T-helper 2 cell treated with Interferon-gamma antibody and Interleukin-4, amounts not matched to agents 100 ng/mL and 5 ng/mL, for 36 hours (primary cell): ENCODE data around the gene KTN1. TPM values are rescaled to one million over a fixed set of nuclear protein-coding genes. Genes with fewer than 3 reads are reported as not detected.

Experiments
- intact Hi-C: fragments of 100-400 bp; cut with micrococcal nuclease; formaldehyde crosslinking; loops from one replicate; pipeline ENCODE4 v1.15.1; 2023
- total RNA-seq: library from RNA; stranded (reverse); gene quantifications from 2 replicates; pipeline ENCODE4 v1.2.3, GENCODE V29; 2022

KTN1 gene
- total RNA-seq, 1 donor from 2014 or later, result 99.1 TPM

DNA sequence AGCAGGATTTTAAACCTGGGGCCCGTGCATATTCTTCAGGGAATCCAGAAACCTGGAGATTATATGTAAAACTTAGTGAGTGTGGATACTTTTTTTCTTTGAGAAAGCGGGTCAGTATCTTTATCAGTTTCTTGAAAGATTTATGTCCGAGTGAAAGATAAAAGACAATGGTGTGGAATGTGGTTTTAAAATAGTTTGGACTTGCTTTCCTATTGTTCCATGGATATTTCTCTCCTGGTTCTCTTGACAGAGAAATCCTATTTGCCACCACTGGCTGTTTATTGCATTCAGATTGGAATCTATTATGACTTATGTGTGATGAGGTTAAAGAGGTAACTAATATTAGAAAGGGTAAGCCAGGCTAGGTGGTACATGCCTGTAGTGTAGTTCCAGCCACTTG, 27.4 kb downstream of the KTN1 start:
- intact Hi-C loops, result no loop called here

DNA sequence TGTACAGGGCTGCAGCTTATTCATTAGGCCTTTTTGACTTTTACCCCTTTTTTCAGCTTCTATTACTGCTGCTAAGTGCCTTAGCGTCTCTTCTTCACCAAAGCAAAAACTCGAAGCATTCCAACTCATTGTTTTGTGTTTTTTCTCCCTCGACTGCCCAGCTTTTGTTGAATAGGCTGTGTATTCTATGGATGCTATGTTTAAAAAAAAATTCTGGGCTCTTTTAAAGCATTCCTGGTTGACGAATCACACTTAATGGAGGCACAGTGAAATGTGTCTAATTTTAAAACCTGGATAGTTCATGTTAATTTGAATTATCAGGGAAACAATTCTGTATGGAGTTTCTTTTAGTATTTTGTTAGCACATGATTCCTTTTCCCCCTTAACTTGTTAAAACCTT, 29.7 kb downstream of the KTN1 start:
- intact Hi-C loops, result no loop called here

DNA sequence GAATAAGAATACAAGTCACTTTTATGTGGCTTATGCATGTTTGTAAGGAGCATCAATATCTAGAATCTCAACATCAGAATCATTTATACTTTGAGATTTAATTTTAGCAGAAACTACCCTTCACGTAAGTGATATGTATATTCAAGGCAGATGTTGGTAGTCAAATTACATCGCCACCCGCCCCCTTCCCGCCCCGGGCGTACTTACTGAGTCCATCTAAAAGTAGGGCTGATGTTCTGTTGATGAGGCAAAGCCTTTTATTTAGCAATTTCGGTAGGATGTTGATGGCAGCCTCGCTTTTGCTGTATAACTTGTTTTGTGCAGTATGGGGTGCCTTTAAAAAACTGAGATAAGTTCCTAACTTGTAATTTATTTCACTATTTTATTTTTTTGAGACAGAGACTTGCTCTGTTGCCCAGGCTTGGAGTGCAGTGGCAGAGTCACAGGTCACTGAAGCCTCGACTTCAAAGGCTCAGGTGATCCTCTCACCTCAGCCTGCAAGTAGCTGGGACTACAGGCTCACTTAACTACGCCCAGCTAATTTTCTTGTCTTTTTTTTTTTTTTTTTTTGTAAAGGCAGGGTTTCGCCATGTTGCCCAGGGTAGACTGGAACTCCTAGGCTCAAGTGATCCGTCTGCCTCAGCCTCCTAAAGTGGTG, 30.8 kb downstream of the KTN1 start:
- intact Hi-C loops, result no loop called here

DNA sequence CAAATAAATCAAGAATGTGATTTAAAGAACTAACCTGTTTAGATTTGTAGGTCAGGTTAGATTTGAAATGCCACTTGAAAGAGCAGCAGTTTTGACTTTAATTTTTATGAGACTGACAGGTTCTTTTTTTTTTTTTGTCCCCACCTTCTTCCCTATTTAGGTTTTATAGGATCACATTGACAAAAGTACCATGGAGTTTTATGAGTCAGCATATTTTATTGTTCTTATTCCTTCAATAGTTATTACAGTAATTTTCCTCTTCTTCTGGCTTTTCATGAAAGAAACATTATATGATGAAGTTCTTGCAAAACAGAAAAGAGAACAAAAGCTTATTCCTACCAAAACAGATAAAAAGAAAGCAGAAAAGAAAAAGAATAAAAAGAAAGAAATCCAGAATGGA, 31.9 kb downstream of the KTN1 start:
- intact Hi-C loops, result no loop called here

DNA sequence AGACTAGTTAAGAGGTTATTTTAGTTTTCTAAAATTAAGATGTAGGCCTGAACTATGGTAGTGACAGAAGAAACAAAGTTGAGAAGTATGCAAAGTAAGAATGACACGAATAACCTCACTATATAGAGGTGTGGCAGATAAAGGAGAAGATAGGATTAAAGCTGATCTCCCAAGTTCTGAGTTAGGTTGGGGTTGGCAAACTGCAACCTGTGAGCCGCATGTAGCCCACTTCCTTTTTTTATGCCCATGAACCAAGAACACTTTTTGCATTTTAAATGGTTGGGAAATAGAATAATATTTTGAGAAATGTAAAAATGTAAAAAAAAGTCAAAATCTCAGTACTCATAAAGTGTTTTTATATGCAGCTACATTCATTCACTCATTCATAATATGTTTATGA, 34.3 kb downstream of the KTN1 start:
- intact Hi-C loops, result no loop called here

DNA sequence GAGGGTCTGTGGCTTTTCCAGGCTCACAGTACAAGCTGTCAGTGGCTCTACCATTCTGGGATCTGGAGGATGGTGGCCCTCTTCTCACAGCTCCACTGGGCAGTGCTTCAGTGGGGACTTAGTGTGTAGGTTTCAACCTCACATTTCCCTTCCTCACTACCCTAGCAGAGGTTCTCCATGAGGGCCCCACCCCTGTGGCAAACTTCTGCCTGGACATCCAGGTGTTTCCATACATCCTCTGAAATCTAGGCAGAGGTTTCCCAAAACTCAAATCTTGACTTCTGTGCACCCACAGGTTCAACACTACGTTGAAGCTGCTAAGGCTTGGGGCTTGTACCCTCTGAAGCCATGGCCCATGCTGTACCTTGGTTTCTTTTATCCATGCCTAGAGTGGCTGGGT, 40.3 kb downstream of the KTN1 start:
- intact Hi-C loops, result no loop called here

DNA sequence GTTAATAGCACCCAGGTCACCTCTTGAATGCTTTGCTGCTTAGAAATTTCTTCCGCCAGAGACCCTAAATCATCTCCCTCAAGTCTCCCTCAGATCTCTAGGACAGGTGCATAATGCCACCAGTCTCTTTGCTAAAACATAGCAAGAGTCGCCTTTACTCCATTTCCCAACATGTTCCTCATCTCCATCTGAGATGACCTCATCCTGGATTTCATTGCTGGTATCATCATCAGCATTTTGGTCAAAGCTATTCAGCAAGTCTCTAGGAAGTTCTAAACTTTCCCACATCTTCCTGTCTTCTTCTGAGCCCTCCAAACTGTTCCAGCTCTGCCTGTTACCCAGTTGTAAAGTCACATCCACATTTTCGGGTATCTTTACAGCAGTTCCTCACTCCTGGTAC, 41.0 kb downstream of the KTN1 start:
- intact Hi-C loops, result no loop called here

DNA sequence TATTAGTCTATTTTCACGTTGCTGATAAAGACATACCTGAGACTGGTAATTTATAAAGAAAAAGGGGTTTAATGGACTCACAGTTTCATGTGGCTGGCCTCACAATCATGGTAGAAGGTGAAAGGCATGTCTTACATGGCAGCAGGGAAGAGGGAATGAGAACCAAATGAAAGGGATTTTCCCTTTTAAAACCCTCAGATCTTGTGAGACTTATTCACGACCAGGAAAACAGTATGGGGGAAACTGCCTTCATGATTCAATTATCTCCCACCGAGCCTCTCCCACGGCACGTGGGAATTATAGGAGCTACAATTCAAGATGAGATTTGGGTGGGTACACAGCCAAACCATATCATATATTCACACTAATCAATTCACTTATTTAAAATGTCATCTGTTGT, 41.4 kb downstream of the KTN1 start:
- intact Hi-C loops, result no loop called here

DNA sequence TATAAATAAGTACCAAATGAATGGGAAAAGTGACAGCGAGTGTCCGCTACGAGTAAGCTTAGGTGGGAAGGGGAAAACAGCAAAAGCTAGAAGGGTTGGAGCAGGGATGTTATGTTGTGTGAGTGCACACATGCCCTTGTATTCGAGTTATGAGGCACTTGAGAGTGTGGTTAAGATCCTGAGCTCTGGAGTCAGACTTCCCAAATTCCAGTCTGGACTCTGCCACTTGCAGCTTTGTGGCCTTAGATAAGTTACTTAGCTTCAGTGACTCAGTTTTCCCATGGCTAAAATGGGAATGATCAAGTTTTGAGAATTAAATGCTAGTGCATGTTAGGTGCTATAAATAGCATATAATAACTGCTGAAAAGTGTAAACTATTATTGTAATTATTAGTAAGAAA, 44.9 kb downstream of the KTN1 start:
- intact Hi-C loops, result no loop called here

DNA sequence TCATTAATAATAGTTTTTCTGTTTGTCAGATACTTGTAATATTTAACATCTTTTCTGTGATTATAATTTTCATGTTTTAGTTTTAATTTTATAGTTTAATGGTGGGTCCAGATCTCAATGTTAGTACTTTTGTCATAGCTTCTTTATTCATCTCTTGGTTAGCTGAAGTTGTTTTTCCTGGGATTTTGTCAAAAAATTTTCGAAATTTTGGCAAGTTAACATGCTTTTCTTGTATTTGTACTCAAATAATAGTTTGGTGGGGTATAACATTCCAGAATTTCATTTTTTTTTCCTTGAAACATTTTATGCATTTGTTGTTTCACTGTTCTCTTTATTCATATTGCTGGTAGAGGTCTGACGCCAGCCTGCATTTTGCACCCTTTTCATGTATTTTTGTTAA, 45.5 kb downstream of the KTN1 start:
- intact Hi-C loops, result no loop called here

DNA sequence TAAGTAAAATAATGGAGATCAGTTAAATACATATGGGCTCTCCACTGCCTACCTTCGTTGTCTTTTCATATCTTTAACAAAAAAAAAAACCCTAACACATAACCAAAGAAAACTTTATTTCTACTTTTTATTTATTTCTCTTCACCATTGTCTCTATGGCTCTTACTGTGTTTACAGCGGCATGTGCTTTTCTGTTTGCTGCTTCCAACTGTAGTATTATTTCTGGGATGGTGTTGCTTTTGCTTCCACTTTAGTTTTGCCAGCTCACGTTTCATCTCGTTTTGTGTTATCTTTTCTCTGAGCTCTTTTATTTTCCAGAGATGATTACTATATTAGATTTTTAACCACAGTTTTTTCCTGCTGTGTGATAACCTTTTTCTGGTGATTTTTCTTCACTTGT, 46.1 kb downstream of the KTN1 start:
- intact Hi-C loops, result no loop called here

DNA sequence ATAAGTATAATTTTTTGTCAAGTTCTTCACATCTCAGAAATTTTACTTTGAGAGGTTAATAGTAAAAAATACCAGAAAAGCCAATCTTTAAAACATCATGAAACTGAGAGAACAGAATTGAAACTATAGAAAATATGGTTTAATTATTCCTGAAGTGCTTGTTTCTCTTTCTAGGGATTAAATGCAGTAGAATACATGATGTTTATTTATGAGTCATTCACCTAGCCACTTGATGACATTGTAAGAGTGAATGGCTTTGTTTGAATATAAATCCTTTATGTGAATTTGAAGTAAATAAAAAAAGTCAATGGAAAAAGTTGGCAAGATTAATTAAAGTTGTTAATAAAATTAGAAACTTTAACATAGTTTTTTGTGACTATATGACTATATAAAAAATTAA, 48.4 kb downstream of the KTN1 start:
- intact Hi-C loops, result no loop called here

DNA sequence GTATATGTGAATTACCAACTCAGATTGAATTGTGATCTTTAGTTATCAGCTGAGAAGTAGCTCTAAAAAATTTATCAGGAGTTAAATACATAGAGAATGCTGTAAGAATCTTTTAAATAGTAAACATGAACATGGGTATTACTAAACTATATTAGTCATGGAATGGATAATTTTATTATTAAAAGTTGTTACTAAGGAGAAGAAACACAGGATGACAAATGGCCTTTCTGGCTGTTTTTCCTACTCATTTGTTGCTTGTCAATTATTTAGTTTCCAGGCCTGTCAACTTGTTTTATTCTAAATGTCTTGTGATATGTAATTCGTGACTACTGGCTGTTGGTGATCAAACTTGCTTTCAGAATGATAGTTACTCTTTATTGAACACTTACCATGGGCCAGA, 58.7 kb downstream of the KTN1 start:
- intact Hi-C loops, result loop anchor here (10.0 kb wide), 1 partner anchor 54 kb away; the partner anchor contains the start of gene KTN1

DNA sequence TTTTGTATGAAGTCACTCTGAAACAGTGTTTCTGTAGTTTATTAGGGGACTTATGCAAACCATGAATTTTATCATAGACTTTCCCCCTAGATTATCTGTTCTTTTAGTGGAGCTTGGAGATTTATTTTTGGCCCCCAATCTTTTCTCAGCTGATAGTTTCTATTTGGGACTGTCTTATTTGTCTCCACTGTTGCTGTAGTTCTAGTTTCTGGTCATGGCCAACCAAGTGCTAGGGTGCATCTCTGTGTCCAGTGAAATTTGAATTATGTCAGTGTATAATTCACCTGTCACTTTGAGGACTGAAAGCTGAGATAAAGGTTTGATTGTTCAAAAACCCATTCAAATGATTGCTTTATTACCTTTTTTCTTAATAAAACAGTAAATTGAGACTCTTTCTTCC, 61.3 kb downstream of the KTN1 start:
- intact Hi-C loops, result no loop called here

DNA sequence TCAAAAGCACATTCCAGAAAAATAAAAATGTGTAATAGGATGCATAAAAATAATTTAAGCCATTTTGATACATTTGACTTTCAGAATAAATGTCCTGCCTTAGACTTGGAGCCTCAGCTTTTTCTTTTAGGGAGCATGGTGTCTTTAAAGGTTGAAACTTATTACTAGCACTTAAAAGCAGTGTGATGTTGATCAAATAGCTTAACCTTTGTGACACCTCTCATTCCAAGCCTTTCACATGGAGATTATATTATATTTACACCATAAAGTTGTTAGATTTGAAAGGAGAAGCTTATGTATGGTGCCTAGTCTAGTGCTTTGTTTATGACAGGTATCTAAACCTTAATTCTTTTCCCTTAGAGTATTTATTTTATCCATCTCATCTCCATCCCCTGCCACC, 61.9 kb downstream of the KTN1 start:
- intact Hi-C loops, result no loop called here

DNA sequence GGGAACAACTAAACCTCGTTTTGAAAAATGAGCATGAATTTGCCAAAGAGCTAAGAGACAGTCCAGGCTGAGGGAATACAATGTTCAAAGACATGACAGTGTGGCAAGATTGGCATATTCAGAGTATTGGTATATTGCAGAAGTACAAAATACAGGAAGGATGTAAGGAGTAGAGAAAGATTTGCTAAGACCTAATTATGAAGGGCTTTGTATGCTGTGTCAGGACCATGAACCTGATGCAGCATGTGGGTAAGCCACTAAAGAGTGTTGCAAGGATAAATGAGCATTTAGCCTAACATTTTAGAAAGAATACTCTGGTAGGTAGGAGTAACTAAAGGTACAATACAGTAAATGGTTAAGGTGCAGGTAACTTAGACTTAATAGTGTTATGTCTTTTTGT, 65.1 kb downstream of the KTN1 start:
- intact Hi-C loops, result no loop called here

DNA sequence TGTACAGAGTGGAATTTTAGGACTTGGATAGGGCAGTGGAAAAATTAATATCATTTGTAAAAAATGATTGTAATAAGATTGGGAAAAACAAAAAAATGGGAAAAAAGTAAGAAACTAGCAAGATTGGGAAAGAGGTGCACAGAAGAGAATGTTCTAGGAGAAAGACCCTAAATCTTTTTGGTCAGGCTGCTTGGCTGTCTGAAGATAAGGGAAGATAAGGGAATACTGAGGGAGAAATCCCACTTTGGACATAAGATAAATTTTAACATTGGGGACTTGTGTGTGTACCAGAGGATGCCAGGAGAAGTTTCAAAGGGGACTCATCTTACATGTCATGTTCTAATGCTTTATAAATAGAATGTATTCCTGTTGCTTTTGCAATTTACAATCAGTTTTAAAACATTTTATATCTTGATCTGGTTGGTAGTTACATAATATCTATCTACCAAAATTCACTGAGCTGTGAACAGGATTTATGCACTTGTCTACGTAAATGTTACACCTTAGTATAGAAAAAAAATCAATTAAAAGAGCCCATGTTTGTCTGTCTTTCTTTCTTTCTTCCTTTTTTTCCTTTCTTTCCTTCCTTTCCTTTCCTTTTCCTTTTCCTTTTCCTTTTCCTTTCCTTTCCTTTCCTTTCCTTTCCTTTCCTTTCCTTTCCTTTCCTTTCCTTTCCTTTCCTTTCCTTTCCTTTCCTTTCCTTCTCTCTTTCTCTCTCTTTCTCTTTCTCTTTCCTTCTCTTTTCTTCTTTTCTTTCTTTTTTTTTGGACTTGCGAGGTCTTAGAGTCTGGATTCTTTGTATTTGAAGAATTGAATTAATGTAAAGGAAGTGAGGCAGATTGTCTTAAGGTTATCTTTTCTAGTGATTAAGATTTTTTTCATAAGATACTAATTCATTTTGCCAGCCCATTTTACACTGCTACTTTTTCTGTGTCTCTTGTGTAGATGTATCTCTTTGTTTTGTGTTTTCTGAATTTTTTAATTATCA, 66.1 kb downstream of the KTN1 start:
- intact Hi-C loops, result no loop called here

DNA sequence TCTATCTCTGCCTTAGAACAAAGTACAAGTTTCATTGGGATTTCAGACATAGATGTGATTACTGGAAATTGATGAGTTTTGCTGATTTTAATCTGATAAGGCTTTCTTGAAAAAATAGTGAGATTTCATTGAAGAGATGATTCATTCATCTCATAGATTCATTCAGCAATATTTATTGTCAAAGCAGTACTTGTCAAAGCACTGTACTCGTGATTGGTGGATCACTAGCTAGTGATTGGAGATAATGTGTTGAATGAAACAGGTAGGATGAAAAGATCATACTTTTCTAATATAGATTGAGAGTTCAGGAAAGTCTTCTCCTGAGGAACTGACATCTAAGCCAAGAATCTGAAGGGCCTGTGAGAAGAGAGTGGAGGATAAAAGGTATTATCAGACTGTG, 71.0 kb downstream of the KTN1 start:
- intact Hi-C loops, result no loop called here

DNA sequence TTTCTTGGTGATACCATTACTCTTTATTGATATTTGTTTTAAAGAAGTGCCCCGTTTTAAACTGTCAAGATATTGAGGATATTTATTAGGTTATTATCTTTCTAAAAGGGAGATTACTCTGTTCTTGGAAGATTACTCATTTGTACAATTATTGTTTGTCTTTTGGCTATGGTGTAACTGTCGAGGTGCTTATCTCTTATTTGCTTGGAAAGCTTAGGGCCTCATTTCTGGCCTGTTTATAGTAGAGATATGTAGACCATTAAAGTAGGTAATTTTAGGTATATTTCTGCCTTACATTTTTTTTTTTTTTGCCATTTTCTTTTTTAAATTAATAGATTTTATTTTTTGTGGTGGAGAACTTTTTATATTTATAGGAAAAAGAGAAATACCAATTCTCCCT, 74.2 kb downstream of the KTN1 start:
- intact Hi-C loops, result no loop called here

DNA sequence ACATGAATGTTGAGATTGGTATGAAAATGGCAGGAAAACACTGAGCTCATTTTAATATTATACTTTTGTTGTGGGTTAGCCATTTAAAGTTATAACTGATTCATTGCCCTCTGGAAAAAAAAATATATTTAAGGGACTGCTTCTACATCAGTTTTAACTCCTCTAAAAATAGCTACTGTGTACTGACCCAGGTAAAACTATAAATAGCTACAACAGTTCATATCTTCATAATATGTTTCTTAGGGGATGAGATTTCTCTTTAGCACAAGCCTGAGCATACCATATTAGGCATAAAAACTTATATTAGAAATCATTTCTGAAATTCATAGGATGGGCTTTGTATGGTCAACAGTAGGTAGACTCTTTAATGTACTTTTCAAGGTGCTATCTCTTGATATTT, 81.0 kb downstream of the KTN1 start:
- intact Hi-C loops, result no loop called here

DNA sequence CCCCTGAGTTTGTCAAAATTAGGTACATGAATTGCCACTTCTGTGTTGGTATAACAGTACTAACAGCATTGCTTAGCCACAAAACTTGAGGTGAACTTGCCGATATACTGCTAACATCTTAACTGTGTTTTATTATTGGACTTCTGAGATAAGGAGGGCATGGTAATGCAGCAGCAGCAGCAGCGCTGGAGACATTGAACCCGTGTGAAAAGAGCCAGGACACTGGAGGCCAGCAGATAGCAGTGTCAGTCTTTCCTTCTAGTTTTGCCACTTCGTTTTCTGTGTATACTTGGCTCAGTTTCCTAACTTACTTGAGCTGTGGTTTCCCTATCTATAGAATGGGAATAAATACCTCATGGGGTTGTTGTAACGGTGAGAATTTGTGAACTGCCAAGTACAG, 82.7 kb downstream of the KTN1 start:
- intact Hi-C loops, result no loop called here

DNA sequence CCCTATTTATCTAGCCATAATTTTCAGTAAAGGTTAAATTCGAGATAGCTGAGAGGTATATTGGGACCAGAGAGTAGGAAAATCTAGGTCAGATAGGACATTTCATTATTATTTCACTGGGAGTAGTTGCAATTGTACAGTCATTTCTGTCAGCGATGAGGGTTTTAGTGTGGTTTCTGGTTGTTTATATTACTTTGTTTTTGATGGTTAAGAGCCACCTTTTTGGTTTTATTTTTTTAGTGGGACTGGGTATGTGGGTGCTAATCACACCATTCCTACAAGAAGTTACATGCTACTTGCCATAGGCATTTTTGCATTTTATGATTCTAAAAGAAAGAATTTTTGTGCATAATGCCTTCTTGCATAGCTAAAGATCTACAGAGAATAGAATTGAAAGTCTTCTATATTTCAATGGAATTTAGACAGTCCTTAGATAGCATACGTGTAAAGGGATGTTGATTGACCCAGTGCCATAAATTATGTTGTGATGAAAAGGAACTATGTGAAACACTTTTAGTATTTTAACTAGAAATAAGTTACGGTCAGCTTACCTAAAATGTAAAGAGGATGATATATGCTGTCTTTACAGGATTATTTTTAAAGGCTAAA, 85.2 kb downstream of the KTN1 start:
- intact Hi-C loops, result no loop called here
